ENCODE data around the gene RAB21. TPM values are rescaled to one million over a fixed set of nuclear protein-coding genes. Genes with fewer than 3 reads are reported as not detected.

RAB21 gene
- total and polyA plus RNA-seq, 2 donors (not counting 1 experiment from before 2014, with no cell fraction given) = 7.3 to 83.7 TPM

DNA sequence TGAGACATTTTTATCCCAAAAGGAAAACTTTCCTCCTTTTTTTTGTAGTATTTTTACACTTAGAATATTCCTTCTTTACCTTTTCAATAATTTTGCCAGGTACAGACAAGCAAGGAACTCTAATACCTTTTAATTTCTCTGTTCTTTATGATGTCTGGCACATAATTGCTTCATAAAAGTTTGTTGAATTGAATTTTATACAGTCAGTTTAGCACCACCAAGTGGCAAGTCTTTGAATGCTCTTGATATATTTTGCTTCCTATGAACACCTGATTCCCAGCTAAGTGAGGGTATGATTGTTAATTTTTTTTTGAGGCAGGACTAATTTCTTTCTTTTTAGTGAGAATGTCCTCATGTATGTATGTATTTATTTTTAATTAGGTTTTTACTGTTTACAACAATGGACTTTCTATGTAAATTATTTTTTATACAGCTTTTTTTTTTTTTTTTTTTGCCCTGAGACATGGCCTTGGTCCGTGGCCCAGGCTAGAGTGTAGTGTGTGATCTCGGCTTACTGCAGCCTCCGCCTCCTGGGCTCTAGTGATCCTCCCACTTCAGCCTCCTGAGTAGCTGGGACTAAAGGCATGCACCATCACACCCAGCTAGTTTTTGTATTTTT is 91.8 kb downstream of the RAB21 start:
- CTCF ChIA-PET = interaction anchor here (0.5 to 2.6 kb wide), 16 partner anchors 9 to 1494 kb away, joined by 3 to 27 read pairs (median 4); no protein-coding TSS in a partner anchor
- Mint-ChIP-seq H3K4me3 (no peak overlapping the region), H3K9me3 (ENCODE audit: insufficient read depth) (no peaks in the 10 kb centered on the region), H3K4me1 (peaks cover 17% of the 10 kb centered on the region), H3K27ac (no peak overlapping the region), H3K27me3 (no peaks in the 10 kb centered on the region)
- H3K27me3 ChIP-seq (replicated peaks in 1 of 4; ENCODE audit: control extremely low read depth in 1 of 4, control insufficient read depth in 3 of 4, insufficient read depth in 4 of 4, low read length in 3 of 4) = no peaks in the 10 kb centered on the region
- no CpG with 5 or more reads among the region's 3 CpGs for WGBS (ENCODE audit: insufficient coverage)
- H2AFZ ChIP-seq (ENCODE audit: insufficient read depth, low read depth, low read length, poor library complexity, severe bottlenecking) = no peak overlapping the region
- H3K79me2 ChIP-seq (ENCODE audit: control insufficient read depth, insufficient read depth, low read length) = peaks cover 97% of the 10 kb centered on the region
- no peak overlapping the region for H3K9ac ChIP-seq (ENCODE audit: low read length)
- no peak overlapping the region for H3K4me2 ChIP-seq (replicated peaks; ENCODE audit: low read depth, low read length, poor library complexity, severe bottlenecking)
- H4K20me1 ChIP-seq (ENCODE audit: control insufficient read depth, insufficient read depth, low read length, poor library complexity, severe bottlenecking) = peaks cover 58% of the 10 kb centered on the region
- H3K4me3 ChIP-seq (ENCODE audit: control extremely low read depth in 1 of 5, extremely low read depth in 1 of 5, insufficient read depth in 1 of 5, low read depth in 2 of 5, low read length in 4 of 5) = no peak overlapping the region
- no peak for ATAC-seq (ENCODE audit: low read depth)
- TF ChIP-seq CTCF (IDR thresholded peaks at IDR 0.05) (peak; percentile 73), EZH2 (IDR thresholded peaks at IDR 0.05; ENCODE audit: borderline replicate concordance, insufficient read depth, low read depth, low read length, poor library complexity, severe bottlenecking) (no peak)
- POLR2A ChIA-PET = interaction anchor here (0.6 kb wide), 1 partner anchor 19 kb away, joined by 3 read pairs; no protein-coding TSS in a partner anchor
- H3K4me1 ChIP-seq (ENCODE audit: control insufficient read depth in 2 of 2, insufficient read depth in 2 of 2, low read length in 2 of 2) = peaks cover 0 to under 1% of the 10 kb centered on the region in 2 donors
- peak; percentile 51 for DNase-seq
- intact Hi-C loops (cut with micrococcal nuclease) = loop anchor here (1.0 to 10.0 kb wide), 2 partner anchors 66 to 182 kb away; partner anchors contain the start of genes THAP2 and ZFC3H1
- peaks cover 0 to 8% (median 0%) of the 10 kb centered on the region in 3 donors for H3K9me3 ChIP-seq (ENCODE audit: control extremely low read depth in 1 of 3, control insufficient read depth in 2 of 3, insufficient read depth in 1 of 3, low read length in 2 of 3)
- H3K27ac ChIP-seq (ENCODE audit: low read length in 2 of 2) = peak overlapping the region in 1 of 2 donors; percentile 14
- H3K36me3 ChIP-seq (replicated peaks in 1 of 2; ENCODE audit: control extremely low read depth in 1 of 2, control insufficient read depth in 1 of 2, extremely low read depth in 1 of 2, insufficient read depth in 2 of 2, low read length in 1 of 2) = peaks cover 1 to 19% of the 10 kb centered on the region in 2 experiments

DNA sequence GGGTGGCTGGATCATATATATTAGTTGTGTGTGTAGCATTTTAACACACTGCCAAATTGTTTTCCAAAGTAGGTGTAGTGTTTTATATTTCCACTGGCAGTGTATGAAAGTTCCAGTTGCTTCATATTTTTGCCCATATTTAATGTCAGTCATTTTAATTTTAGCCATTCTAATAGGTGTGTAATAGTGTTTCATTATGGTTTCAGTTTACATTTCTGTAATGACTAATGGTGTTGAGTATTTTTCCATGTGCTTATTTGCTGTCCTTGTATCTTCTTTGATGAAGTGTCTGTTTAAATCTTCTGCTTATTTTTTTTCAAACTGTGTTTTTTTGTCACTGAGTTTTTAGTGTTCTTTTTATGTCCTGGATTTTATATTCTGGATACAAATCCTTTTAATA is 93.5 kb downstream of the RAB21 start:
- Mint-ChIP-seq H3K4me3 (no peak overlapping the region), H3K4me1 (peaks cover 14% of the 10 kb centered on the region), H3K9me3 (ENCODE audit: insufficient read depth) (peaks cover 4% of the 10 kb centered on the region), H3K27ac (no peak overlapping the region), H3K27me3 (no peaks in the 10 kb centered on the region)
- Histone ChIP-seq H3K27ac (ENCODE audit: low read length in 2 of 2) (no peak overlapping the region), H3K9ac (ENCODE audit: low read length) (no peak overlapping the region), H3K9me3 (ENCODE audit: control extremely low read depth in 1 of 3, control insufficient read depth in 2 of 3, insufficient read depth in 1 of 3, low read length in 2 of 3) (peaks cover 0 to 25% (median 7%) of the 10 kb centered on the region in 3 donors), H3K27me3 (replicated peaks in 1 of 4; ENCODE audit: control extremely low read depth in 1 of 4, control insufficient read depth in 3 of 4, insufficient read depth in 4 of 4, low read length in 3 of 4) (no peaks in the 10 kb centered on the region), H3K4me1 (ENCODE audit: control insufficient read depth in 2 of 2, insufficient read depth in 2 of 2, low read length in 2 of 2) (no peaks in the 10 kb centered on the region), H3K36me3 (replicated peaks in 1 of 2; ENCODE audit: control extremely low read depth in 1 of 2, control insufficient read depth in 1 of 2, extremely low read depth in 1 of 2, insufficient read depth in 2 of 2, low read length in 1 of 2) (peaks cover 1 to 22% of the 10 kb centered on the region in 2 experiments), H2AFZ (ENCODE audit: insufficient read depth, low read depth, low read length, poor library complexity, severe bottlenecking) (no peak overlapping the region), H3K4me2 (replicated peaks; ENCODE audit: low read depth, low read length, poor library complexity, severe bottlenecking) (no peak overlapping the region), H3K79me2 (ENCODE audit: control insufficient read depth, insufficient read depth, low read length) (peaks cover 97% of the 10 kb centered on the region), H4K20me1 (ENCODE audit: control insufficient read depth, insufficient read depth, low read length, poor library complexity, severe bottlenecking) (peaks cover 58% of the 10 kb centered on the region), H3K4me3 (ENCODE audit: control extremely low read depth in 1 of 5, extremely low read depth in 1 of 5, insufficient read depth in 1 of 5, low read depth in 2 of 5, low read length in 4 of 5) (no peak overlapping the region)
- no peak for DNase-seq
- ATAC-seq (ENCODE audit: low read depth) = no peak
- TF ChIP-seq CTCF (IDR thresholded peaks at IDR 0.05) = no peak
- no peak for TF ChIP-seq EZH2 (IDR thresholded peaks at IDR 0.05; ENCODE audit: borderline replicate concordance, insufficient read depth, low read depth, low read length, poor library complexity, severe bottlenecking)
- POLR2A ChIA-PET = no interaction called here
- intact Hi-C loops (cut with micrococcal nuclease) = loop anchor here (10.0 kb wide), 1 partner anchor 183 kb away; the partner anchor contains the start of genes THAP2 and ZFC3H1
- CTCF ChIA-PET = interaction anchor here (0.6 to 2.7 kb wide), 3 partner anchors 60 to 69 kb away, joined by 4 to 27 read pairs (median 15); no protein-coding TSS in a partner anchor

Data from B cell (primary cell).